Liver (tissue), 9 donors: ENCODE results near the gene BCKDK. TPM values are rescaled to one million over a fixed set of nuclear protein-coding genes. Genes with fewer than 3 reads are reported as not detected.
"Not testable (repeated sequence)": the region's sequence is repeated elsewhere in the genome, so short reads cannot be mapped to it uniquely, and the experiment has no call there.

ENCODE experiments used
- DNase-seq: peaks from one replicate; pipeline ENCODE4 v3.0.0-alpha.2; 2017; ENCODE audit warnings: low spot score
- H3K27ac ChIP-seq, 2 donors: one replicate each; pipeline ENCODE4 v1.7.0; 2013; ENCODE audit warnings: inconsistent platforms in 2 of 2, low read length in 2 of 2, control low read depth in 1 of 2, low read depth in 1 of 2, mild to moderate bottlenecking in 1 of 2
- H3K27me3 ChIP-seq, 4 donors: one replicate each; pipeline versions ENCODE4 v1.6.1 to v1.7.0; 2013; ENCODE audit warnings: low read length in 3 of 4, inconsistent platforms in 1 of 4, mild to moderate bottlenecking in 1 of 4, moderate library complexity in 1 of 4; ENCODE audit not compliant: control insufficient read depth in 4 of 4, insufficient read depth in 4 of 4
- H3K36me3 ChIP-seq, 4 donors: one replicate each; pipeline versions ENCODE4 v1.6.1 to v1.7.0; 2013; ENCODE audit warnings: low read length in 3 of 4, mild to moderate bottlenecking in 3 of 4, low read depth in 1 of 4, moderate library complexity in 1 of 4; ENCODE audit not compliant: control insufficient read depth in 4 of 4, insufficient read depth in 3 of 4
- H3K4me1 ChIP-seq, 4 donors: one replicate each; pipeline versions ENCODE4 v1.6.1 to v1.7.0; 2013; ENCODE audit warnings: low read length in 3 of 4, mild to moderate bottlenecking in 3 of 4, moderate library complexity in 1 of 4; ENCODE audit not compliant: control insufficient read depth in 4 of 4, insufficient read depth in 4 of 4
- H3K4me3 ChIP-seq, 3 donors: one replicate each; pipeline versions ENCODE4 v1.6.1 to v1.7.0; 2013; ENCODE audit warnings: low read length in 3 of 3, control low read depth in 1 of 3, low read depth in 1 of 3, mild to moderate bottlenecking in 1 of 3
- H3K9ac ChIP-seq, 2 donors: one replicate each; pipeline ENCODE4 v1.7.0; 2013; ENCODE audit warnings: low read length in 2 of 2, mild to moderate bottlenecking in 2 of 2, moderate library complexity in 2 of 2, control low read depth in 1 of 2, low read depth in 1 of 2
- H3K9me3 ChIP-seq, 4 donors: one replicate each; pipeline versions ENCODE4 v1.6.1 to v1.7.0; 2013; ENCODE audit warnings: low read length in 3 of 4; ENCODE audit not compliant: control insufficient read depth in 4 of 4
- CTCF ChIP-seq: fragments of 150-350 bp; IDR thresholded peaks from 2 replicates; pipeline ENCODE4 v1.5.1; 2017; ENCODE audit warnings: improper control_type of control experiment, low read depth, low read length; ENCODE audit not compliant: missing input control
- EGR1 ChIP-seq, 2 donors: IDR thresholded peaks; 2 replicates each; pipeline ENCODE4 v1.6.1; 2016 to 2018; ENCODE audit warnings: antibody characterized with exemption in 2 of 2, low read depth in 2 of 2
- FOXA1 ChIP-seq: IDR thresholded peaks from 2 replicates; pipeline ENCODE4 v1.6.1; 2016; ENCODE audit warnings: antibody characterized with exemption
- FOXA2 ChIP-seq: IDR thresholded peaks from 2 replicates; pipeline ENCODE4 v1.6.1; 2016; ENCODE audit warnings: antibody characterized with exemption
- GABPA ChIP-seq, 2 donors: IDR thresholded peaks in 1 of 2; conservative IDR thresholded peaks in 1 of 2; 2 replicates each; pipeline ENCODE4 v1.6.1; 2016; ENCODE audit warnings: antibody characterized with exemption in 2 of 2, mild to moderate bottlenecking in 1 of 2, moderate library complexity in 1 of 2
- HNF4A ChIP-seq, 2 donors: conservative IDR thresholded peaks; 2 replicates each; pipeline ENCODE4 v1.6.1; 2016; ENCODE audit warnings: antibody characterized with exemption in 2 of 2, mild to moderate bottlenecking in 2 of 2
- HNF4G ChIP-seq: IDR thresholded peaks from 2 replicates; pipeline ENCODE4 v1.6.1; 2016; ENCODE audit warnings: antibody characterized with exemption
- JUND ChIP-seq, 2 donors: IDR thresholded peaks; 2 replicates each; pipeline ENCODE4 v1.6.1; 2016; ENCODE audit warnings: antibody characterized with exemption in 2 of 2
- MAX ChIP-seq: IDR thresholded peaks from 2 replicates; pipeline ENCODE4 v1.6.1; 2016; ENCODE audit warnings: antibody characterized with exemption
- NR2F2 ChIP-seq: IDR thresholded peaks from 2 replicates; pipeline ENCODE4 v1.6.1; 2016; ENCODE audit warnings: antibody characterized with exemption
- RAD21 ChIP-seq, 2 donors: IDR thresholded peaks; 2 replicates each; pipeline ENCODE4 v1.6.1; 2016; ENCODE audit warnings: antibody characterized with exemption in 2 of 2, mild to moderate bottlenecking in 2 of 2
- RXRA ChIP-seq, 2 donors: IDR thresholded peaks; 2 replicates each; pipeline ENCODE4 v1.6.1; 2017 to 2018; ENCODE audit warnings: antibody characterized with exemption in 2 of 2, mild to moderate bottlenecking in 1 of 2
- SP1 ChIP-seq: IDR thresholded peaks from 2 replicates; pipeline ENCODE4 v1.6.1; 2018; ENCODE audit warnings: antibody characterized with exemption, mild to moderate bottlenecking
- TAF1 ChIP-seq: conservative IDR thresholded peaks from 2 replicates; pipeline ENCODE4 v1.6.1; 2016; ENCODE audit warnings: antibody characterized with exemption, mild to moderate bottlenecking
- YY1 ChIP-seq: IDR thresholded peaks from 2 replicates; pipeline ENCODE4 v1.6.1; 2016; ENCODE audit warnings: antibody characterized with exemption, mild to moderate bottlenecking
- WGBS: extraction: QIAGEN DNeasy Blood & Tissue Kit; methylation state at CpG from one replicate; pipeline ENCODE4 v1.1.7; 2013; 5-methylcytosine and 5-hydroxymethylcytosine counted together
- polyA plus RNA-seq, 2 donors: library from polyadenylated mRNA; stranded (reverse) in 1 of 2; unstranded in 1 of 2; fragments of 200-250 nt in 1 of 2; fragments of >200 nt in 1 of 2; fragmentation: Nextera tagmentation in 1 of 2; extraction: Ambion mirVana in 1 of 2; gene quantifications; one replicate each; pipeline versions ENCODE4 v1.2.1 to v1.2.3, GENCODE V29; 2013 to 2015
- total RNA-seq, 2 donors: library from RNA; depleted of rRNA; stranded (reverse); fragments of >200 nt; gene quantifications; one replicate each; pipeline ENCODE4 v1.2.3, GENCODE V29; 2014
- TF ChIP-seq, protein P1 (sequence below): IDR thresholded peaks from 2 replicates; pipeline ENCODE4 v1.6.1; 2016; ENCODE audit warnings: antibody characterized with exemption
- TF ChIP-seq, protein P2 (sequence below): IDR thresholded peaks from 2 replicates; pipeline ENCODE4 v1.6.1; 2016; ENCODE audit warnings: antibody characterized with exemption
- donor health status: healthy.
- donor health status: healthy.
- donor health status: healthy.
- donor health status: healthy.
- donor health status: healthy.

BCKDK gene
- total and polyA plus RNA-seq, 4 donors: 10.0 to 41.6 (median 34.9) TPM

- Histone ChIP-seq H3K27ac (peak overlapping the region in 1 of 2 donors; percentile 81), H3K4me1 (peaks cover 14 to 26% (median 20%) of the 10 kb centered on the region in 4 donors), H3K4me3 (peak overlapping the region in 1 of 3 donors; percentile 62), H3K27me3 (no peaks in the 10 kb centered on the region), H3K9me3 (no peaks in the 10 kb centered on the region), H3K36me3 (no peaks in the 10 kb centered on the region), H3K9ac (peak overlapping the region in 1 of 2 donors; percentile 32)
- TF ChIP-seq FOXA1 (no peak), MAX (no peak), NR2F2 (no peak), JUND (IDR thresholded peaks at IDR 0.05) (no peak), CTCF (no peak), RXRA (IDR thresholded peaks at IDR 0.05) (no peak), EGR1 (IDR thresholded peaks at IDR 0.05; ENCODE audit: low read depth in 2 of 2) (no peak), TAF1 (no peak), HNF4G (no peak), RAD21 (IDR thresholded peaks at IDR 0.05) (no peak), FOXA2 (no peak), GABPA (IDR thresholded peaks at IDR 0.05 in 1 of 2, conservative IDR thresholded peaks at IDR 0.05 in 1 of 2) (no peak), YY1 (no peak), HNF4A (conservative IDR thresholded peaks at IDR 0.05) (no peak), SP1 (no peak)
- TF ChIP-seq, protein P1, sequence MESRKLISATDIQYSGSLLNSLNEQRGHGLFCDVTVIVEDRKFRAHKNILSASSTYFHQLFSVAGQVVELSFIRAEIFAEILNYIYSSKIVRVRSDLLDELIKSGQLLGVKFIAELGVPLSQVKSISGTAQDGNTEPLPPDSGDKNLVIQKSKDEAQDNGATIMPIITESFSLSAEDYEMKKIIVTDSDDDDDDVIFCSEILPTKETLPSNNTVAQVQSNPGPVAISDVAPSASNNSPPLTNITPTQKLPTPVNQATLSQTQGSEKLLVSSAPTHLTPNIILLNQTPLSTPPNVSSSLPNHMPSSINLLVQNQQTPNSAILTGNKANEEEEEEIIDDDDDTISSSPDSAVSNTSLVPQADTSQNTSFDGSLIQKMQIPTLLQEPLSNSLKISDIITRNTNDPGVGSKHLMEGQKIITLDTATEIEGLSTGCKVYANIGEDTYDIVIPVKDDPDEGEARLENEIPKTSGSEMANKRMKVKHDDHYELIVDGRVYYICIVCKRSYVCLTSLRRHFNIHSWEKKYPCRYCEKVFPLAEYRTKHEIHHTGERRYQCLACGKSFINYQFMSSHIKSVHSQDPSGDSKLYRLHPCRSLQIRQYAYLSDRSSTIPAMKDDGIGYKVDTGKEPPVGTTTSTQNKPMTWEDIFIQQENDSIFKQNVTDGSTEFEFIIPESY: no peak
- TF ChIP-seq, protein P2, sequence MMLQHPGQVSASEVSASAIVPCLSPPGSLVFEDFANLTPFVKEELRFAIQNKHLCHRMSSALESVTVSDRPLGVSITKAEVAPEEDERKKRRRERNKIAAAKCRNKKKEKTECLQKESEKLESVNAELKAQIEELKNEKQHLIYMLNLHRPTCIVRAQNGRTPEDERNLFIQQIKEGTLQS: no peak
- WGBS: 64% methylated on average over 22 of the region's 22 CpGs
- DNase-seq: no peak
Observed at GRCh38 chr16:31143011-31143693, 35.0 kb downstream of the BCKDK start.

DNA sequence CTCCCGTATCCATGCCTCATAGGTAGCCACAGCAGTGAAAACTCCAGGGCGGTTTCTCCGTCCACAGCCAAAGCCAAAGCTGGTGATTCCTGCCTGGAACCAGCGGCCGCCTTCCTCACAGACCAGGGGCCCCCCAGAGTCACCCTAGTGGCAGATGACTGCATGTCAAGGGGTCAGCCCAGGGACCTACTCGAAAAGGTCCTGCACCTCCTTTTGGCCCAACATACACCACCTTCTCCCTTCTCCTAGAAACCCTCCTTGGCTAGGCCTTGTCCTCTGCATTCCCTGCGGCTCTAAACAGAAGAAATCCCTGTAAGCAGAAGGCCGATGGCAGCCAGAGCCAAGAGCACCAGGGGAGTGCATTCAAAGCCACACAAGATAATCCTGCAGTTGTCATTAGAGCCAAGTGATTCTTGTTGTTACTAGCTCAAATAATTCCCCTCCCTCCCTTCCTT lies 35.5 kb downstream of the BCKDK start:
- H3K4me1 ChIP-seq: peaks cover 14 to 28% (median 22%) of the 10 kb centered on the region in 4 donors
- 96% methylated on average over 8 of the region's 8 CpGs for WGBS
- TF ChIP-seq EGR1 (IDR thresholded peaks at IDR 0.05; ENCODE audit: low read depth in 2 of 2) (no peak), MAX (no peak), RXRA (IDR thresholded peaks at IDR 0.05) (no peak), FOXA1 (no peak), FOXA2 (no peak), JUND (IDR thresholded peaks at IDR 0.05) (no peak), YY1 (no peak), HNF4A (conservative IDR thresholded peaks at IDR 0.05) (no peak), TAF1 (no peak), GABPA (IDR thresholded peaks at IDR 0.05 in 1 of 2, conservative IDR thresholded peaks at IDR 0.05 in 1 of 2) (no peak)
- TF ChIP-seq, protein P1: no peak
- TF ChIP-seq, protein P2: no peak

GRCh38 chr16:31144418-31144817 lies 36.2 kb downstream of the BCKDK start:
- 92% methylated on average over 7 of the region's 7 CpGs for WGBS
- not testable (repeated sequence) for H3K4me3 ChIP-seq

More for the DNA sequence above, 35.5 kb downstream of the BCKDK start:
- Histone ChIP-seq H3K9ac (no peak overlapping the region), H3K4me3 (no peak overlapping the region), H3K27ac (no peak overlapping the region), H3K36me3 (no peaks in the 10 kb centered on the region), H3K27me3 (no peaks in the 10 kb centered on the region), H3K9me3 (no peaks in the 10 kb centered on the region)
- no peak for DNase-seq

More at GRCh38 chr16:31144418-31144817, 36.2 kb downstream of the BCKDK start:
- not testable (repeated sequence) for DNase-seq, H3K9me3 ChIP-seq, H3K27ac ChIP-seq, H3K9ac ChIP-seq, H3K27me3 ChIP-seq, H3K36me3 ChIP-seq
- peaks cover 14 to 28% (median 22%) of the 10 kb centered on the region in 4 donors for H3K4me1 ChIP-seq
